OCI-M2 (cell line): ENCODE measurements around the gene NLRP14.

ENCODE experiments used
- DNase-seq: peaks from one replicate; lab custom pipeline; 2025; ENCODE audit not compliant: unreplicated experiment; lab: John Stamatoyannopoulos, UW

Gene NLRP14

DNA sequence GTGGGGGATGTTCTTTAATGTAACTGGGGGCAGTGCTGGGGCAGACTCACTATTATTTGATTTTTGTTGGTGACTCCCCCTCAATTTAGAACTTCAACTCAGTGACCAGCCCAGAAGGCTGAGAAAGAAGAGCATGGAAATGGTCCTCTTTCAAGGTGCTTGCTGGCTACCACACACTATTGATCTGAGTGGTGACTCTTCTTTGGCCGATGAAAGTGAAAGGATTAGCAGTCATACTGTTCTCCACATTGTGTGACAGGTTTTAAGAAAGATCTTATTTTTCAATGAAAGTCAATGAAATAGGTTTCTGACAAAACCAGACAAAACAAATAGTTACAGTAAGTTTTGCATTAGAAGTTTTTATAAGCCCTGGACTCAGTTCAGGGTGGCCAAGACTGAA is 29.9 kb downstream of the NLRP14 start:
- no peak for DNase-seq

DNA sequence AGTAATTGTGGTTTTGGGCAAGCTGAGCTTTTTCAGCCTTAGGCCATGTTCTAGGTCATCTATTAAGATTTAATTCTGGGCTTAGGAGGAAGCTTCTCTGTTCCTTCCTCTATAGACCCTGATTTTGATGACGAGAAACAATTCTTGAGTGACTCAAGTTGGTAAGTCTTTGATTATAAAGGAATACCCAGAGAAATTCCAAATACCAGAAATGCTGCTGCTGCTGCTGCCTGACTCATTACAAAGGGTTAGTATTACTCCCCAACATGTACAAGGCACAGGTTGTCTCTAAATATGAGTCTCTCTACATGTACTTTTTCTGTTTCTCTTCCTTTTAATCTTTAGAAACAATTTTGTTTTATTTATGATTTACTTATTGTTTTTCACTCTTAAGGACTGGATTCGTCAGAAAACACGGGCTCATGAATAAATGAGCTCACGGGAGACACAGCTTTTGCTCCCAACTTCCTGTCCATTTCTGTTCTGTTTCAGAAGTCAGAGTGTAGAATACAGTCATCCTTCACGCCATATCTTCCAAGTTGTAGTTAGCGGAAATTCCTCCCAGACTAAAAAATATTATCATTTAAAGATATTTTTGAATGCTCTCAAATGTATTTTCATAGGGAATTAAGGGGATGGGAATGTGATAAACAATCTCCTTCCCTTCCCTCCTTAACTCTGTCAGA is 36.7 kb downstream of the NLRP14 start:
- DNase-seq, result no peak

DNA sequence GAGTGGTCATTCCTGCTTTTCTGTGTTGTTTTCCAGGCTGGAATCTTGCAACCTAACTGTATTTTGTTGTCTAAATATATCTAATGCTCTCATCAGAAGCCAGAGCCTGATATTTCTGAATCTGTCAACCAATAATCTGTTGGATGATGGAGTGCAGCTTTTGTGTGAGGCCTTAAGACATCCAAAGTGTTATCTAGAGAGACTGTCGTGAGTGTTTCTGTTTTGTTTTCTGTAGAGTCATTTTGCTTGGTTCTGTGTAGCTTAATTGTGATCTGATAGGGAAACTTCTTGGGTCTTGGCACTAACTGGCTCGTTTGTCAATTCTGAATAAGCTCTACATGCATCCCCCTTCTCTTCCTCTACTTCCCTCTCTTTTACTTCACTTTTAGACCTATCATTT is 37.4 kb downstream of the NLRP14 start:
- DNase-seq, result no peak

DNA sequence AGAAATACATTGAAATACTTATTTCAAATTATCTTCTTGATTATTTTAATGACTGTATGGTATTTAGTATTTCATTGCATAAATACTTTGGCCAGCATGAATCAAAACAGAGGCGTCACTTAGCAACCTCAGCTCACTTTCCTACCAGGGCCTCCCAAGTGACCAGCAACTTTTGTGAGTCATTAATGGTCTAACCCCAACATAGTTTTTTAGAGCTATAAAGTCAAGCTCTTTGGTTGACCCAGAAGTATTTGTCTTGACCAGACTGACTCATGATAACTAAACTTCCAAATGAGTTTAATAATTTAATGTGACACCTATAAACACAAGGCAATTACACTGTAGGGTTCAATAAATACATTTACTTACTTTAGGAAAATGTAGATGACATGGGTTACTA is 40.6 kb downstream of the NLRP14 start:
- DNase-seq, result no peak

DNA sequence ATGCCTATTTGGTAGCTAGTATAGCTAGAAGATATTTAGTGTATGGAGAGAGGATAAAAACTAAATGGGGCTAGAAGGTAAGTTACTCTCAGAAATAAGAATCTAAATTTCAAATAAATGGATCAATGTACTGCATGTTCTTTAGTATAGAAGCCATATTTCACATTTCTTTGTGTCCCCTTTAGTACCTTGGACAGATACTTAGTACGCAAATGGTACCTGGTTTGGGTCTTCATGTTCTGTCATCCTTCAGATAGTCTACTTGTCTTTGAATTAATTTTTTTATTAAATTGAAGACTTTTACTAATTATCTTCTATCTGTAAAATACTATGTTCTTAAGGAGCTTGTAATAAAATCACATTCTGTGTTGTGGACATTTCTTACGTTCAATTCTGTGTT is 42.3 kb downstream of the NLRP14 start:
- no peak for DNase-seq

DNA sequence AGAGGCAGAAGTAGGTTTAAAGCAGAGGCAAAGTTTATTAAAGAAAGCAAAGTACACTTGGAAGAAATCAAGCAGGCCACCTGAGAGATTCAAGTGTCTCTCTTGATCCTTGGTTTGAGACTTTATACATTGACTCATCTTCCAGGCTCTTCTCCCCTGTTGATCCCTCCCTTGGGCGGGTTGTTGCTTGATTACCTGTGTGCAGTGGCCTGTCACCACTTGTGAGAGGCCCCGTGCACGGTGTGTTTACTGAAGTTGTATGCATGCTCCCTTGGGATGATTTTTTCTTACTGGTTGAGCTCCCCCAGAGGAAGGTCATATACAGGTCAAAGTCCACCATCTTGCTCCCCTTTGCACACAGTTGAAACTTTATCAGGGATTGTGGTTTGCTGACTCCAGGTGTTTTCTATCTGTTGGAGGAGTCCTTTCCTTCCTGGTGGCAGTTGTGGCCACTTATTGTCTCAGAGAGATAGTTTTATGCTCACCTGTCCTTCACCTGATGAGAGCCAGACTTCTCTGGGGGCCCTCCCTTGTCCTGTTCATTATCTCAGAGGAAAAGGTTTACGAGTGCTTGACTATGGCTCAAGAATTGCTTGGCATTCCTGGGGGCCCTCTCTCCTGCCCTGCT is 52.2 kb downstream of the NLRP14 start:
- no peak for DNase-seq

- no peak for DNase-seq
Measured at GRCh38 chr11:7077101-7077500, 56.8 kb downstream of the NLRP14 start.

DNA sequence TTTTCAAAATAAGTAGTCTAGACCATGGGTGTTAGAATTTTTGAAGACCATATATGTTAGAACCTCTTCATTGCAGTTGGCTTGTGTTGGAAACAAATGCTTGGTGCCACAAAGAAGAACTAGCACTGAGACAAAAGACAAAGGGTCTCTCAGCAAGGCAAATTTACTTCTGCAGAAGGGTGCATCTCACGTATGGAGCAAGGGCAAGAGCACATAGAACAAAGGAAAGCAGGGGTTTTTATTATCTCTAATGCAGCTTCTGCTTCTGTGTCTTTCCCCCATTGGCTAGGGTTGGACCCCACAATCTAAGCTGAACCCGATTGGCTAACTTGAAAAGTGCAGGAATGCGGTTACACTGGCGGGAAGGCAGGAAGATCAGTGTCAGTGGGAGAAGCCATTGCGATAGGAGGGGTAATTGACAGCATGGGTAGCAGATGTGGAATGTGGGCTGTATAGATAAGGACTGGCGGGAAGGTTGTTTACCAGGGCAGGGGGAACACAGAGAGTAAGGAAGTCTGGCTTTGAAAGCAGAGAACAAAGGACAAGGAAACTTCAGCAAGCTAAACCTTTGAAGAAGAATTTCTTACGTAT is 59.4 kb downstream of the NLRP14 start:
- no peak for DNase-seq

DNA sequence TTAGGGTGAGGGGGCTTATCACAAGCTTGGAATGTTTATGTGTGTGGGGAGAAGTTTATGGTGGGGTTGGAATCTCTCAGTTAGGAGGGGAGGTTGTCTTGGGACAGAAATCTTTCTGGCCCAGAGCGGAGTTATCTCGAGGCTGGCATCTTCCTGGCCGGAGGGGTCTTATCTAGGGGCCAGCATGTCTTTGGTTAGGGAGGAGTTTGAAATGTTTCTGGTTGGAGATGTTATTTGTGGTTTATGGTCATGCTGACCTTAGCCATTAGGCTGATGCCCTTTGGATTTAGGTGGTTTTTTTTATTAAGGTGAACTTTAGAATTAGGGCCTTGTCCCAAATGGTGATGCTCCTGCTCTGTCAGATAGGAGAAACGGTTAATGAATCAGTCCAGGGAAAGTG is 60.6 kb downstream of the NLRP14 start:
- DNase-seq, result no peak

GRCh38 chr11:7081441-7081840 is 61.2 kb downstream of the NLRP14 start:
- DNase-seq, result no peak

DNA sequence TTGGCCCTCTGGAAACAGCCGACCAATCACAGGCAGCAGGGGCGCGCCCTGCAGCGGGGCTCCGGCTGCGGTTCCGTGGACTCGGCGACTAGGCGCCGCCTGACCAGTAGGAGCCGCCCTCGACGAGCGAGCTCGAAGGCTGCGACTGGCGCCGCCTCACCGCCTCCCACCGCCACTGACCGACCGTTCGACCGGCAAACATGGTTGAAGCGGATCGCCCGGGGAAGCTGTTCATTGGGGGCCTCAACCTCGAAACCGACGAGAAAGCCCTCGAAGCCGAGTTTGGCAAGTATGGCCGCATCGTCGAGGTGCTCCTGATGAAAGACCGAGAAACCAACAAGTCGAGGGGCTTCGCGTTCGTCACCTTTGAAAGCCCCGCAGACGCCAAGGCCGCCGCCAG is 68.6 kb downstream of the NLRP14 start, which contains the start of gene RBMXL2:
Gene RBMXL2, plus strand, starts transcription at position 78 of the 400 bp plus-strand sequence. Its CDS starts 123 bp downstream, at position 201.
- no peak for DNase-seq

DNA sequence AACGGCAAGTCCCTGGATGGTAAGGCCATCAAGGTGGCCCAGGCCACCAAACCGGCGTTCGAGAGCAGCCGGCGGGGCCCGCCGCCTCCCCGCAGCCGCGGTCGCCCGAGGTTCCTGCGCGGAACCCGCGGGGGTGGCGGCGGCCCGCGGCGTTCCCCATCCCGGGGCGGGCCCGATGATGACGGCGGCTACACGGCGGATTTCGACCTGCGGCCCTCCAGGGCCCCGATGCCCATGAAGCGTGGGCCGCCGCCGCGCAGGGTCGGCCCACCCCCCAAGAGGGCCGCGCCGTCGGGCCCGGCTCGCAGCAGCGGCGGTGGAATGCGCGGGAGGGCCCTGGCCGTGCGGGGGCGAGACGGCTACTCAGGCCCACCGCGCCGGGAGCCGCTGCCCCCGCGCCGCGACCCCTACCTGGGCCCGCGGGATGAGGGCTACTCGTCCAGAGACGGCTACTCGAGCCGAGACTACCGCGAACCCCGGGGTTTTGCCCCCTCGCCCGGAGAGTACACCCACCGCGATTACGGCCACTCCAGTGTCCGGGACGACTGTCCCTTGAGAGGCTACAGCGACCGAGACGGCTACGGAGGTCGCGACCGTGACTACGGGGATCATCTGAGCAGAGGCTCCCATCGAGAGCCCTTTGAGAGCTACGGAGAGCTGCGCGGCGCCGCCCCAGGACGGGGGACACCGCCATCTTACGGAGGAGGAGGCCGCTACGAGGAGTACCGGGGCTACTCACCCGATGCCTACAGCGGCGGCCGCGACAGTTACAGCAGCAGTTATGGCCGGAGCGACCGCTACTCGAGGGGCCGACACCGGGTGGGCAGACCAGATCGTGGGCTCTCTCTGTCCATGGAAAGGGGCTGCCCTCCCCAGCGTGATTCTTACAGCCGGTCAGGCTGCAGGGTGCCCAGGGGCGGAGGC is 69.3 kb downstream of the NLRP14 start:
- no peak for DNase-seq

- no peak for DNase-seq
Measured at GRCh38 chr11:7098235-7098832, 78.1 kb downstream of the NLRP14 start.

DNA sequence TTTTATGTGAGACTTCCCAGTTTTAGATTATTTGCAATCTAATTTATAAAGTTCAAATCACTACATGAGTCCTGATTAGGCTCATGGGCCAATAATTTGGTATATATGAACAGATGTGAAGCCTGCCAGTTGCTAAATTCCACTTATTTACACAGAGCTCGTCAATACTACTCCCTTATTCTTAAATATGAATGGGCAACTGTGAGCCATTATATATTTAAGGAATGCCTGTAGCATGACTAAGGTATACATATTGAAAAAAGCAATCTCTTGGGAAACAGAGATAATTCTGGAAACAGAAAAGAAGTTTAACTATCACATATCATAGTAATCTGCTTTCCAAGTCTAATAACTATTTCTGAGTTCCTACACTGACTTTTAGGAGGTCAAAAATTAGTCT is 95.5 kb downstream of the NLRP14 start:
- no peak for DNase-seq

- no peak for DNase-seq
Measured at GRCh38 chr11:7116370-7116769, 96.1 kb downstream of the NLRP14 start.
